Body of pancreas (tissue), 4 donors: ENCODE measurements around the gene PDGFA.

Source experiments
- CTCF ChIP-seq, 7 experiments: fragments of 450-650 bp in 4 of 7; fragments of 200-600 bp in 3 of 7; sonication (generic) in 3 of 7; IDR thresholded peaks; one replicate each; pipeline ENCODE4 v1.5.1; 2016 to 2019; ENCODE audit warnings: antibody characterized with exemption in 7 of 7
- POLR2A ChIP-seq, 3 donors: fragments of 450-650 bp; IDR thresholded peaks; one replicate each; pipeline ENCODE4 v1.6.1; 2016; ENCODE audit warnings: antibody characterized with exemption in 3 of 3, mild to moderate bottlenecking in 2 of 3

DNA sequence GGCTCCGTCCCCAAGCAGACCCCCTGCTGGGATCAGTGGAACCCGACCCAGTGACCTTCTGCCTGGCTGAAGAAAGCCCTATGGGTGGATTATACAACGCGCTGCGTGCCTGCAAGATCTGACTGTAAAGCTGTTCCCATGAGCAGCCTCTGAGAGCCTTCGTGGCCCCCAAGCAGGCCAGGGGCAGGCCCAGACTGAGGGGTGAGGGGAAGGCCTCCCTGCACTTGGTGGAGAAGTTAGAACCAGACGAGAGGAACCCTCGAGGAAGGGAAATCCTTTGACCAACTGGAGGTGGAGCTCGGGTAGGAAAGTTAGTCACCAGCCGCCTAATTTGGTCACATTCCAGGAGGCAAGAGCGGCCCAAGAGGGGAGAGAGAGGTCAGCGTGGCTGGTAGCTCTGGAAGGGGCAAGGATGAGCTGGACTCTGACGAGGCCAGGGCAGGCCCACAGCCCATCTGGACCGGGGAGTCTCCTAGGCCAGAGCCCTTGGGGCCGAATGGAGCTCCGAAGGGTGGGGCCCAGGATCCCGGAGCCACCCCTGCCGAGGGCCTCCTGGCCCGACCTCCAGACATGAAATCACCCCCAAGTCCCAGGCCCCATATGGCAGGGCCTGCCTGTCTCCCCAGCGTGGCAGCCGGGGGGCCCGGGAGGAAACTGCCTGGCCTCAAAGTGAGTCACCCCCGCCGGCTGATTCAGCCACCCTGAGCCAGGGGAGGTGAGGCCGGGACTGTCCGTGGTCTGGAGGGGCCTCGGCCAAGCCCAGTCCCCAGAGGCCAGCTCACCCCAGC, 23.3 kb upstream of the PDGFA start:
- no peak for TF ChIP-seq POLR2A (IDR thresholded peaks at IDR 0.05)
- no peak for TF ChIP-seq CTCF (IDR thresholded peaks at IDR 0.05)
